ENCODE results near the gene ZFP69. TPM values are rescaled to one million over a fixed set of nuclear protein-coding genes. Genes with fewer than 3 reads are reported as not detected.

The ZFP69 gene
- total RNA-seq, 4 donors from 2014 or later: 2.5 to 5.8 (median 4.4) TPM

- Histone ChIP-seq H3K27me3 (peaks cover 0 to 4% (median 1%) of the 10 kb centered on the region in 4 donors), H3K4me3 (peak overlapping the region; percentile 66 to 90 (median 70)), H3K27ac (replicated peaks in 1 of 4) (peak overlapping the region; percentile 76 to 90 (median 85)), H3K9me3 (peaks cover 0 to 4% (median 0%) of the 10 kb centered on the region in 4 donors), H3K36me3 (peaks cover 0 to 8% (median 0%) of the 10 kb centered on the region in 4 donors), H3K4me1 (peaks cover 18 to 22% (median 21%) of the 10 kb centered on the region in 4 donors)
- TF ChIP-seq EP300 (IDR thresholded peaks at IDR 0.05) (no peak), POLR2A (IDR thresholded peaks at IDR 0.05; ENCODE audit: low read depth) (no peak), POLR2AphosphoS5 (IDR thresholded peaks at IDR 0.05) (no peak), CTCF (IDR thresholded peaks at IDR 0.05) (no peak)
- DNase-seq (ENCODE audit: extremely low spot score): no peak
- 35% methylated on average over 5 of the region's 5 CpGs for WGBS
- intact Hi-C loops (cut with DNase I): no loop called here
Observed at GRCh38 chr1:40530735-40531380, 53.8 kb downstream of the ZFP69 start.

GRCh38 chr1:40531381-40532061 is 54.4 kb downstream of the ZFP69 start, which contains the start of gene ZNF684:
TSS of gene ZNF684 (plus strand) at chr1:40531637. CDS start at chr1:40533167, 1,530 bp downstream.
- Histone ChIP-seq H3K27me3 (peaks cover 0 to 4% (median 0%) of the 10 kb centered on the region in 4 donors), H3K27ac (replicated peaks in 1 of 4) (peak within 1 kb of the TSS; percentile 76 to 90 (median 85)), H3K4me1 (peaks cover 18 to 22% (median 21%) of the 10 kb centered on the region in 4 donors), H3K9me3 (no peaks in the 10 kb centered on the region), H3K4me3 (peak within 1 kb of the TSS; percentile 66 to 90 (median 70)), H3K36me3 (peaks cover 0 to 8% (median 0%) of the 10 kb centered on the region in 4 donors)
- TF ChIP-seq POLR2A (IDR thresholded peaks at IDR 0.05; ENCODE audit: low read depth) (no peak), POLR2AphosphoS5 (IDR thresholded peaks at IDR 0.05) (peak; percentile 85 to 94), CTCF (IDR thresholded peaks at IDR 0.05) (no peak), EP300 (IDR thresholded peaks at IDR 0.05) (no peak)
- under 1% methylated on average over 32 of the region's 35 CpGs for WGBS
- intact Hi-C loops (cut with DNase I): no loop called here
- peak; percentile 93 for DNase-seq (ENCODE audit: extremely low spot score)

GRCh38 chr1:40532062-40532389 is 54.9 kb downstream of the ZFP69 start:
- no peak for DNase-seq (ENCODE audit: extremely low spot score)
- 2% methylated on average over 3 of the region's 3 CpGs for WGBS
- intact Hi-C loops (cut with DNase I): no loop called here
- no peaks in the 10 kb centered on the region for H3K9me3 ChIP-seq
- H3K4me3 ChIP-seq: peak overlapping the region; percentile 66 to 90 (median 70)
- H3K36me3 ChIP-seq: peaks cover 0 to 8% (median 0%) of the 10 kb centered on the region in 4 donors
- H3K27ac ChIP-seq (replicated peaks in 1 of 4): peak overlapping the region; percentile 76 to 90 (median 85)
- peaks cover 18 to 22% (median 21%) of the 10 kb centered on the region in 4 donors for H3K4me1 ChIP-seq
- TF ChIP-seq CTCF (IDR thresholded peaks at IDR 0.05): no peak
- TF ChIP-seq POLR2AphosphoS5 (IDR thresholded peaks at IDR 0.05): no peak
- TF ChIP-seq EP300 (IDR thresholded peaks at IDR 0.05): no peak
- TF ChIP-seq POLR2A (IDR thresholded peaks at IDR 0.05; ENCODE audit: low read depth): no peak
- peaks cover 0 to 4% (median 0%) of the 10 kb centered on the region in 4 donors for H3K27me3 ChIP-seq

- H3K4me3 ChIP-seq: peak overlapping the region in 1 of 4 donors; percentile 67
- no peak overlapping the region for H3K27ac ChIP-seq (replicated peaks in 1 of 4)
- H3K9me3 ChIP-seq: no peaks in the 10 kb centered on the region
- TF ChIP-seq POLR2A (IDR thresholded peaks at IDR 0.05; ENCODE audit: low read depth): no peak
- peak; percentile 38 to 59 (median 40) for TF ChIP-seq CTCF (IDR thresholded peaks at IDR 0.05)
- intact Hi-C loops (cut with DNase I): no loop called here
- peaks cover 0 to 13% (median 0%) of the 10 kb centered on the region in 4 donors for H3K36me3 ChIP-seq
- H3K4me1 ChIP-seq: peaks cover 18 to 22% (median 21%) of the 10 kb centered on the region in 4 donors
- DNase-seq (ENCODE audit: extremely low spot score): no peak
- peaks cover 0 to 4% (median 0%) of the 10 kb centered on the region in 4 donors for H3K27me3 ChIP-seq
Observed at GRCh38 chr1:40532844-40533424, 55.8 kb downstream of the ZFP69 start.

Data from esophagus muscularis mucosa (tissue), 4 donors.